ENCODE measurements around the gene INKA1. TPM values are rescaled to one million over a fixed set of nuclear protein-coding genes. Genes with fewer than 3 reads are reported as not detected.

INKA1 gene
- total RNA-seq, 6 experiments from 2014 or later = 3.2 to 4.3 (median 3.6) TPM

DNA sequence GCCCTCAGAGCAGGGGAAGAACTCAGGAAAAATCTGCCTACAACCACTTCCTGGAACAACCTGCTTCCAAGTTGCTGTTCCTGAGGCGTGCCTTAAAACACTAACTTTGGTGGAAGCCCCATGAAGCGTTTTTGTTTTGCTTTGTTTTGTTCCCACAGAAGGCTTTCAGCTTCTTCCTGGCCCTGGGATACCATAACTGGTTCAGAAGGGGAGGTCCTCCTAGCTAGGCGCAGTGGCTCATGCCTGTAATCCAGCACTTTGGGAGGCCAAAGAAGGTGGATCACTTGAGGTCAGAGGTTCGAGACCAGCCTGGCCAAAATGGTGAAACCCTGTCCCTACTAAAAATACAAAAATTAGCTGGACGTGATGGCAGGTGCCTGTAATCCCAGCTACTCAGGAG is 15.5 kb upstream of the INKA1 start:
- Mint-ChIP-seq H3K27me3 (ENCODE audit: insufficient read depth) (peaks cover 2% of the 10 kb centered on the region), H3K27ac (no peak overlapping the region), H3K36me3 (ENCODE audit: low read depth) (peaks cover 13% of the 10 kb centered on the region), H3K4me3 (no peak overlapping the region), H3K4me1 (ENCODE audit: low read depth) (peaks cover 36% of the 10 kb centered on the region), H3K9me3 (no peaks in the 10 kb centered on the region)
- DNase-seq = no peak
- TF ChIP-seq, protein P1, sequence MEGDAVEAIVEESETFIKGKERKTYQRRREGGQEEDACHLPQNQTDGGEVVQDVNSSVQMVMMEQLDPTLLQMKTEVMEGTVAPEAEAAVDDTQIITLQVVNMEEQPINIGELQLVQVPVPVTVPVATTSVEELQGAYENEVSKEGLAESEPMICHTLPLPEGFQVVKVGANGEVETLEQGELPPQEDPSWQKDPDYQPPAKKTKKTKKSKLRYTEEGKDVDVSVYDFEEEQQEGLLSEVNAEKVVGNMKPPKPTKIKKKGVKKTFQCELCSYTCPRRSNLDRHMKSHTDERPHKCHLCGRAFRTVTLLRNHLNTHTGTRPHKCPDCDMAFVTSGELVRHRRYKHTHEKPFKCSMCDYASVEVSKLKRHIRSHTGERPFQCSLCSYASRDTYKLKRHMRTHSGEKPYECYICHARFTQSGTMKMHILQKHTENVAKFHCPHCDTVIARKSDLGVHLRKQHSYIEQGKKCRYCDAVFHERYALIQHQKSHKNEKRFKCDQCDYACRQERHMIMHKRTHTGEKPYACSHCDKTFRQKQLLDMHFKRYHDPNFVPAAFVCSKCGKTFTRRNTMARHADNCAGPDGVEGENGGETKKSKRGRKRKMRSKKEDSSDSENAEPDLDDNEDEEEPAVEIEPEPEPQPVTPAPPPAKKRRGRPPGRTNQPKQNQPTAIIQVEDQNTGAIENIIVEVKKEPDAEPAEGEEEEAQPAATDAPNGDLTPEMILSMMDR (IDR thresholded peaks at IDR 0.05) = no peak

DNA sequence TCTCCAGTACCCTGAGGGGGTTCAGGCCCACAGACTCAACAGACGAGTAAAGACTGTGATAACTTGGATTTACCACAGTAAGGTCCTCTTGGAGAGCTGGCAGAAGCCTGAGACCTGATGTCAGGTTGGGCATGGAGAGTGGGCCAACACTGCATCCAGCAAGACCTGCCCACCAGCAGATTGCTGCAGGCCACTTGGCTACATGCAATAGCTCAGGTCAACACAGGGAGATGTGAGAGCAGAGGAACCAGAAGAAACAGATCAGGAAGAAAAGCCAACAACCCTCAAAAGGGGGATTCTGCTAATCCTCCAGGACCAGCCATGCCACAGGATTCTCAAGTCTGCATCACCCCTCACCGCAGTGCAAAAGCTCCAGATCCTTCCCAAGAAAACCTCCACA is 15.0 kb upstream of the INKA1 start:
- DNase-seq = no peak
- Mint-ChIP-seq H3K27ac (no peak overlapping the region), H3K4me1 (ENCODE audit: low read depth) (peaks cover 36% of the 10 kb centered on the region), H3K36me3 (ENCODE audit: low read depth) (peaks cover 13% of the 10 kb centered on the region), H3K4me3 (no peak overlapping the region), H3K27me3 (ENCODE audit: insufficient read depth) (peaks cover 2% of the 10 kb centered on the region), H3K9me3 (no peaks in the 10 kb centered on the region)
- TF ChIP-seq, protein P1 (IDR thresholded peaks at IDR 0.05) = no peak

DNA sequence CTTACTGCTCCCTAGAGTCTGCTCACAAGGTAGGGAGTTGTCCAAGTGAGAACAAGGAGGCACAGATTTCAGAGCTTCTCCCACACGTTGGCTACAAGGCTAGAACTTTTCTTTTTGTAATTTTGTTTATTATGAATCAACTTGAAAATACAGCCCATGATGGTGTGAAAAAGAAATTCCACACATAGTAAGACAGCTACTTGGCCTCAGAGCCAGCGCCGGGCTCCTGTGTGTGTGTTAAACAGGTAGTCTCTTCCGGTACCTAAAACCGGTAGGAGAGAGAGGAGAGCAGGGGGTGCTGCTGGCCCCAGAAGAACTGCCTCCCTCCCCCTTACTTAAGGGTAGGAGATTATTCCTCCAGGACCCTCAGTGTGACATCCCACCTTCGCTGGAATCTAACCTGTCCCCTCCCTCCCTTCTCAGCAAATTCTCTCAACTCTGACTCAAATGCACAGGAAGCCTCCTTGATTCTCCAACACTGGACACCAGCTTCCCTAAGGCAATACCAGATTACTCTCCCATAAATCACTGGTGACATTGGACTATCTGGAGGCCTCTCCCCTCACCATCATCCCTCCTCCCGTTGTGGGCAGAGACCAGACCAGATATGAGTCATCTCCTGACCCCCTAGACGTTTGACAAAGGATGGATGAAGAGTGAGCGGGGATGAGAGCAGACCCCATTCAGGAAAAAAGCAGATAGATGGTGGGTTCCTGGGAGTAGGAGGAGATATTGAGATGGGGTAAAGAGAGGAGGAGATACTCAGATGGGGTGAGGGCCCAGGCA is 12.2 kb upstream of the INKA1 start:
- TF ChIP-seq, protein P1 (IDR thresholded peaks at IDR 0.05) = no peak
- Mint-ChIP-seq H3K27me3 (ENCODE audit: insufficient read depth) (peaks cover 2% of the 10 kb centered on the region; the same call in 1 of the 2 replicates), H3K27ac (peak overlapping the region; percentile 3; the same call in 1 of the 2 replicates), H3K36me3 (ENCODE audit: low read depth) (peaks cover under 1% of the 10 kb centered on the region), H3K4me1 (ENCODE audit: low read depth) (peaks cover 24% of the 10 kb centered on the region), H3K4me3 (no peak overlapping the region), H3K9me3 (no peaks in the 10 kb centered on the region)
- peak; percentile 58 for DNase-seq

DNA sequence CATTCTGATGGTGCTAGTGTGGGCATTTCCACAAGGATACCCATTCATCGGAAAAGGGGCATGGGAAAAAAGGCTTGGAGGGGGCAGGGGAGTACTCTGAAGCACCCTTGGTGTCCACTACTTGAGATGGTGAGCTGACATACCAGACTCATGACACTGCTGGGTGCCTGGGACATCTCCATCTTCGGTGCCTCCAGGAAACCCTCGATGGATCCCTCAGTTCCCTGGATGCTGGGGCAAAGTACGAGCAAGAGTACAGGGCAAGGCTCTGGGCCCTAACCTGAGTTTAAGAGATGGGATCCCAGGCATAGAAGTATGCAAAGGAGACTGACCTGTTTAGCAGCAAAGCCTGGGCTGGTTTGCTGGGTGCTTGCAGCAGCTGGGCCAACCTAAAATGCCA is 11.5 kb upstream of the INKA1 start:
- Mint-ChIP-seq H3K27me3 (ENCODE audit: insufficient read depth) (peaks cover 2% of the 10 kb centered on the region; the same call in 1 of the 2 replicates), H3K4me3 (no peak overlapping the region), H3K27ac (no peak overlapping the region), H3K36me3 (ENCODE audit: low read depth) (no peaks in the 10 kb centered on the region), H3K4me1 (ENCODE audit: low read depth) (peaks cover 24% of the 10 kb centered on the region), H3K9me3 (no peaks in the 10 kb centered on the region)
- DNase-seq = no peak
- TF ChIP-seq, protein P1 (IDR thresholded peaks at IDR 0.05) = no peak; the same call in 1 of the 2 replicates

DNA sequence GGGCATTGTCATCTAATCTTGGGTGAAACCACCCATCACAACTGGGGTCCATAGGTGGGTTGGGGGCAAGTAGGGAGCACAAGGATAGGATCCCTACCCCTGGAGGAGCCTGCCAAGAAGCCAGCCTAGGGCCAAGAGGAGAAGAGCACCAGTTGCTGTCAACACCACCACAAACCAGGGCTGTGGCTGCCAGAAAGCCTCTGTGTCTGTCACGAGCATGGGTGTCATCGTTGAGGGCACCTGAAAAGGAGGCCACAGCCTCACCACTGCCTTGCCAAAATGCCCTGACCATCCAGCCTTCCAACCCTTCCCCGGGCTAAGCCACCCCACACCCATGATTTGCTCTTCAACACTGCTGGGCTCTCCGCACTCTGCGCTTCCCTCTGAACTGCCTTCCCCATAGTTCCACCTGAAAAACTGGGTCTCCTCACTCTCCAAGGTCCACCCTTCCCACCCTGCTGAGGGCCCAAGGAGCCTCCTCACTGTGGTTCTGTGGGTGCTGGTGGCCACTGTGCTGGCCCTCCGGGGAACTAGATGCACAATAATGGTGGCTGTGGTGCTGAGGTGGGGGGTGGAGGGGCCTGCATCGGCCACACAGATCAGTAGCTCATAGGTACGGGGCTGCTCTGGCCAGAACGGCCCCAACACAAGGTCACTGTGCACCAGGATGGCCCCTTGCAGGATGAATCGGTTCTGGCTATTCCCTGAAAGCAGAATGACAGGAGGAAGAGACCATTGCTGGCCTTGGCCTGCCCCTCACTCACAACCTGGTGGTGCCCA is 10.5 kb upstream of the INKA1 start:
- H3K4me1 Mint-ChIP-seq (ENCODE audit: low read depth) = peaks cover 16% of the 10 kb centered on the region
- no peak overlapping the region for H3K27ac Mint-ChIP-seq
- no peaks in the 10 kb centered on the region for H3K9me3 Mint-ChIP-seq
- TF ChIP-seq, protein P1 (IDR thresholded peaks at IDR 0.05) = no peak
- peaks cover 5% of the 10 kb centered on the region for H3K27me3 Mint-ChIP-seq (ENCODE audit: insufficient read depth)
- DNase-seq = no peak
- no peaks in the 10 kb centered on the region for H3K36me3 Mint-ChIP-seq (ENCODE audit: low read depth)
- no peak overlapping the region for H3K4me3 Mint-ChIP-seq
